GM19240 (cell line): ENCODE data around the gene RFC3.
"Not testable (repeated sequence)": the region's sequence is repeated elsewhere in the genome, so short reads cannot be mapped to it uniquely, and the experiment has no call there.

ENCODE experiments used
- DNase-seq: peaks from one replicate; pipeline ENCODE4 v3.0.0; 2011; ENCODE audit warnings: low spot score; ENCODE audit not compliant: insufficient read length

The RFC3 gene

GRCh38 chr13:33817901-33818706, at the start of gene RFC3:
RFC3 (plus strand) TSS chr13:33818149; CDS start chr13:33818179, 30 bp downstream.
- peak; percentile 49 for DNase-seq

GRCh38 chr13:33771296-33771695, 46.7 kb upstream of the RFC3 start:
- DNase-seq = no peak

GRCh38 chr13:33773790-33774462, 44.0 kb upstream of the RFC3 start:
- no peak for DNase-seq

GRCh38 chr13:33775339-33776108, 42.4 kb upstream of the RFC3 start:
- no peak for DNase-seq

- no peak for DNase-seq
These were observed 41.6 kb upstream of the RFC3 start for GRCh38 chr13:33776239-33776881.

GRCh38 chr13:33782631-33783030, 35.3 kb upstream of the RFC3 start:
- no peak for DNase-seq

GRCh38 chr13:33783212-33783611, 34.7 kb upstream of the RFC3 start:
- DNase-seq = not testable (repeated sequence)

- no peak for DNase-seq
These were observed 33.2 kb upstream of the RFC3 start for GRCh38 chr13:33784738-33785137.

- DNase-seq = no peak
These were observed 32.6 kb upstream of the RFC3 start for GRCh38 chr13:33785384-33785783.

- DNase-seq = no peak
These were observed 30.8 kb upstream of the RFC3 start for GRCh38 chr13:33787051-33787591.

GRCh38 chr13:33789066-33789606, 28.8 kb upstream of the RFC3 start:
- no peak for DNase-seq

- DNase-seq = no peak
These were observed 28.2 kb upstream of the RFC3 start for GRCh38 chr13:33789739-33790138.

GRCh38 chr13:33793726-33794125, 24.2 kb upstream of the RFC3 start:
- no peak for DNase-seq

- DNase-seq = no peak
These were observed 23.4 kb upstream of the RFC3 start for GRCh38 chr13:33794576-33794975.

- DNase-seq = no peak
These were observed 21.9 kb upstream of the RFC3 start for GRCh38 chr13:33796095-33796494.

GRCh38 chr13:33797622-33798021, 20.3 kb upstream of the RFC3 start:
- no peak for DNase-seq

- DNase-seq = no peak
These were observed 19.9 kb upstream of the RFC3 start for GRCh38 chr13:33798023-33798422.

GRCh38 chr13:33799950-33800592, 17.9 kb upstream of the RFC3 start:
- DNase-seq = no peak

- no peak for DNase-seq
These were observed 17.2 kb upstream of the RFC3 start for GRCh38 chr13:33800646-33801186.
